Progenitor cell of endocrine pancreas (in vitro differentiated cells): ENCODE data around the gene ATXN1. TPM values are rescaled to one million over a fixed set of nuclear protein-coding genes. Genes with fewer than 3 reads are reported as not detected.

Experiments used
- DNase-seq: peaks from one replicate; pipeline ENCODE4 v3.0.0; 2021; ENCODE audit warnings: low spot score; ENCODE audit not compliant: unreplicated experiment
- H3K27ac Mint-ChIP-seq: 2 replicates; pipeline ENCODE4 v1.8.0; 2021; ENCODE audit warnings: mild to moderate bottlenecking, moderate library complexity, mixed read lengths
- H3K27me3 Mint-ChIP-seq: 2 replicates; pipeline ENCODE4 v1.8.0; 2021; ENCODE audit warnings: mixed read lengths
- H3K36me3 Mint-ChIP-seq: 2 replicates; pipeline ENCODE4 v1.8.0; 2022; ENCODE audit warnings: mixed read lengths; ENCODE audit not compliant: insufficient read depth
- H3K4me1 Mint-ChIP-seq: 2 replicates; pipeline ENCODE4 v1.8.0; 2021; ENCODE audit warnings: low read depth, mixed read lengths
- H3K4me3 Mint-ChIP-seq: 2 replicates; pipeline ENCODE4 v1.8.0; 2021; ENCODE audit warnings: low read depth, mild to moderate bottlenecking, moderate library complexity, mixed read lengths
- H3K9me3 Mint-ChIP-seq: 2 replicates; pipeline ENCODE4 v1.8.0; 2021; ENCODE audit warnings: low read depth, mixed read lengths
- total RNA-seq: library from RNA; stranded (reverse); gene quantifications from 2 replicates; pipeline ENCODE4 v1.2.1, GENCODE V29; 2021
- TF ChIP-seq, protein P1 (sequence below): fragments of 200-600 bp; sonication (generic); IDR thresholded peaks from one replicate; pipeline ENCODE4 v1.5.0; 2021; ENCODE audit warnings: antibody characterized with exemption, mild to moderate bottlenecking; ENCODE audit not compliant: unreplicated experiment

The ATXN1 gene
- total RNA-seq, 1 donor from 2014 or later = 35.8 TPM

DNA sequence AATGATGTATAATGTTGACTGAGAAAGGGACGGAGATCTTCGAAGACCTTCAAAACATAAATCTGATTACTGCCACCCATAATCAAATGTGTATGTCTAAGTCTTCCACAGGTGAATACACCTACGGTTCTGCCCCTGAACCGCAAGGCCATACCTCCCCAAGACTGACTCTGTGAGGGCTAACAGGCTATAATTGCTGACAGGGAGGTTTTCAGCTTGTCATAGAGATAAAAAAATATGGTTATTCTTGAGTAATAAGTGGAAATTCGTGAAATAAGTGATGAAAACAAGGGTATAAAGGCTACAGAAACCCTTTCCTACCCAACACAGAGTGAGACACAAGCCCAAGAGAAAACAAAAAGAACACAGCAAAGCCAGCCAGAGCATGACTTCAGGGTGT lies 188.9 kb downstream of the ATXN1 start:
- H3K9me3 Mint-ChIP-seq = no peaks in the 10 kb centered on the region
- no peaks in the 10 kb centered on the region for H3K27me3 Mint-ChIP-seq
- H3K36me3 Mint-ChIP-seq = peaks cover 5% of the 10 kb centered on the region
- TF ChIP-seq, protein P1, sequence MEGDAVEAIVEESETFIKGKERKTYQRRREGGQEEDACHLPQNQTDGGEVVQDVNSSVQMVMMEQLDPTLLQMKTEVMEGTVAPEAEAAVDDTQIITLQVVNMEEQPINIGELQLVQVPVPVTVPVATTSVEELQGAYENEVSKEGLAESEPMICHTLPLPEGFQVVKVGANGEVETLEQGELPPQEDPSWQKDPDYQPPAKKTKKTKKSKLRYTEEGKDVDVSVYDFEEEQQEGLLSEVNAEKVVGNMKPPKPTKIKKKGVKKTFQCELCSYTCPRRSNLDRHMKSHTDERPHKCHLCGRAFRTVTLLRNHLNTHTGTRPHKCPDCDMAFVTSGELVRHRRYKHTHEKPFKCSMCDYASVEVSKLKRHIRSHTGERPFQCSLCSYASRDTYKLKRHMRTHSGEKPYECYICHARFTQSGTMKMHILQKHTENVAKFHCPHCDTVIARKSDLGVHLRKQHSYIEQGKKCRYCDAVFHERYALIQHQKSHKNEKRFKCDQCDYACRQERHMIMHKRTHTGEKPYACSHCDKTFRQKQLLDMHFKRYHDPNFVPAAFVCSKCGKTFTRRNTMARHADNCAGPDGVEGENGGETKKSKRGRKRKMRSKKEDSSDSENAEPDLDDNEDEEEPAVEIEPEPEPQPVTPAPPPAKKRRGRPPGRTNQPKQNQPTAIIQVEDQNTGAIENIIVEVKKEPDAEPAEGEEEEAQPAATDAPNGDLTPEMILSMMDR = no peak
- no peak overlapping the region for H3K27ac Mint-ChIP-seq
- H3K4me1 Mint-ChIP-seq = peaks cover 34% of the 10 kb centered on the region
- no peak overlapping the region for H3K4me3 Mint-ChIP-seq
- no peak for DNase-seq

DNA sequence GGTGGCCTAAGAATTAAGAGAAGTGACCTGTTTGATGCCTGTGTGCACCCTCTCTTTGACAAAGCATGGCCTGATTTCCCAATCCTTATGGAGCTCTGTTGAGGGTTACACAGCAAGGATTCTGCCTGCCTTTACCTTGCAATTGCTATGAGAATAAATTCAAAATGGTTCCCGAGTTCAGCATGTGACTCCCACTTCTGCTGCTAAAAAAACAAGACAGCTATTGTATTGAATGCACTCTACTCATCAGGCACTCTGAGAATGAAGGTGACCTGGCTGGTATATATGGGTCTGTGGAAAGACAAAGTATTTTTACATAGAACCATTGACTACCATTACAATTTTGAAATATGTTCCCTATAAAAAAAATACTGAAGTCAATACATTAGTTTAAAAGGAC lies 190.3 kb downstream of the ATXN1 start:
- no peak overlapping the region for H3K27ac Mint-ChIP-seq
- TF ChIP-seq, protein P1 = no peak
- H3K4me3 Mint-ChIP-seq = no peak overlapping the region
- DNase-seq = no peak
- peaks cover 25% of the 10 kb centered on the region for H3K4me1 Mint-ChIP-seq
- H3K27me3 Mint-ChIP-seq = no peaks in the 10 kb centered on the region
- H3K9me3 Mint-ChIP-seq = no peaks in the 10 kb centered on the region
- H3K36me3 Mint-ChIP-seq = peaks cover 5% of the 10 kb centered on the region

DNA sequence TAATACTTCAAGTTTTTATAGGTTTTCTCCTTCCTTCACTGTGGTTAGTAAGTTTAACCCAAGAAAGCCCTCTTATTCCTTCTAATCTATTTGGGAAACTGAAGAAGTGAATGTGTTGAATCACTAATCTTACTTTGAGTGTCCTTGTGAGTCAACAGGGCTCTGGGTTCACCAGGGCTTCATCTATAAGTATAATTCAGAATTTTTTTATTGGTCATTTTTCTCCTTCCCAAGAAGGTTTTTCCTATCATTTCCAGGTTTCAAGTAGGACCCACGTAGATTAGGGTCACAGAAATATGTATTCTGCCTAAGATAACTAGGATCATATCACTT lies 191.1 kb downstream of the ATXN1 start:
- peaks cover 5% of the 10 kb centered on the region for H3K36me3 Mint-ChIP-seq

DNA sequence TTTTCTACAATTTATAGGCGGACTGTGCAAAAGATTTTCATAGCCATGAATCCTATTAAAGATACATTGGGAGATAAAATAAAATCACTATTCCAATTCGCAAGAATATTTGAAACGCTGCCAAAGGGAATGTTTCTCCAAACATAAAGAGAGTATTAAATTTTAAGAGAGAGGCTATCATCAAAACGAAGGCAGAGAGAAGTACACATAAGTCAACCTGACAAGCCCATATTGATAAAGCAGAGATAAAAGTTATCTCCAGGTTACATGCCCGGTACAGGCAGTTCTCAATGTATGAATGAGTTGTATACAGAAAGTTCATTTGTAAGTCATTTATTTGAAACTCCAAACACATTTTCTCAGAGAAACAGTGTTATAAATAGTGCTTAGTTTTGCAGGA lies 193.1 kb downstream of the ATXN1 start:
- no peak overlapping the region for H3K4me3 Mint-ChIP-seq
- no peak for DNase-seq
- peaks cover 18% of the 10 kb centered on the region for H3K4me1 Mint-ChIP-seq
- H3K27ac Mint-ChIP-seq = peak overlapping the region; percentile 9
- no peaks in the 10 kb centered on the region for H3K27me3 Mint-ChIP-seq
- peaks cover 5% of the 10 kb centered on the region for H3K36me3 Mint-ChIP-seq
- TF ChIP-seq, protein P1 = no peak
- no peaks in the 10 kb centered on the region for H3K9me3 Mint-ChIP-seq

More for the DNA sequence above, 191.1 kb downstream of the ATXN1 start:
- Mint-ChIP-seq H3K4me1 (peaks cover 20% of the 10 kb centered on the region), H3K9me3 (no peaks in the 10 kb centered on the region), H3K27me3 (no peaks in the 10 kb centered on the region), H3K4me3 (no peak overlapping the region), H3K27ac (no peak overlapping the region)
- DNase-seq = no peak
- TF ChIP-seq, protein P1 = no peak

DNA sequence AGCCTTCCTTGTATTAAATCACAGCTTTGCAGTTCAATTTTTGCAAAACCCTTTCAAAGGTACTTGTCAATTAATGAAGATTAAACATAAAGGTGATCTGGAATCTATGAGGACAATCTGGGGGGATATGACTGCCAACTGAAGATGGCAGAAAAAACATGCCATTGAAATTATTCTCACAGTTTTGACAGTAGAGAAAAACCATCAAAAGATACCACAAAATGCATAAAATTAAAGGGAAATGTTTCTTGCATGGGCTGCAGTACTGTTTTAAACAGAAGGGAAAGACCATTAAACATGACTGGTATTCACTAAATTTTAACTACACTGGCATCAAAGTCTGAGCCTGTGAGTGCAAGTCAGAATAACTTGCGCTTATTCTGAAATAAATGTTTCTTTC lies 194.2 kb downstream of the ATXN1 start:
- Mint-ChIP-seq H3K9me3 (no peaks in the 10 kb centered on the region), H3K4me3 (no peak overlapping the region), H3K36me3 (peaks cover 5% of the 10 kb centered on the region), H3K4me1 (peaks cover 18% of the 10 kb centered on the region), H3K27ac (no peak overlapping the region), H3K27me3 (no peaks in the 10 kb centered on the region)
- TF ChIP-seq, protein P1 = no peak
- DNase-seq = no peak
